ENCODE data around the gene CD58.
A peak's percentile ranks its signal among the peaks of the same experiment; 100 is the strongest.
"Not testable (repeated sequence)": the region's sequence is repeated elsewhere in the genome, so short reads cannot be mapped to it uniquely, and the experiment has no call there.

CD58 gene

DNA sequence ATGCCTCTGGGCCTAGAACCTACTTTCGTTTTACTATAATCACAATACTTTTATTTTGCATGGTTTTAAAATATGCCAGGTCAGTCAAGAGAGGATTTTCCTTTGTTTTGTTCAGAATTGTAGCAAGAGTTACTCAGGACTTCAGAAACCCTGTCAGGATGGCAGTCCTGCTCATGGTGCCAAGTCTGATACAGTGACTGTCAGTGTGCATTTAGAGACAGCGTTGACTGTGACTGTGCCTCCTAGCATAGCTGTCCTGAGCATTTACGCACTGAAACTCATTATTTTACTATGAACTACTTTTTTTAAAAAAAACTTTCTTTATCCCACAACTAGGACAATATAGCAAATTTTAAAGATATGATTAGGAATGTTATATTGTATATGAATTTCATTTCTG is 23.2 kb upstream of the CD58 start:
- not testable (repeated sequence) for DNase-seq (ENCODE audit: extremely low read depth in 1 of 2, low read depth in 1 of 2)

DNA sequence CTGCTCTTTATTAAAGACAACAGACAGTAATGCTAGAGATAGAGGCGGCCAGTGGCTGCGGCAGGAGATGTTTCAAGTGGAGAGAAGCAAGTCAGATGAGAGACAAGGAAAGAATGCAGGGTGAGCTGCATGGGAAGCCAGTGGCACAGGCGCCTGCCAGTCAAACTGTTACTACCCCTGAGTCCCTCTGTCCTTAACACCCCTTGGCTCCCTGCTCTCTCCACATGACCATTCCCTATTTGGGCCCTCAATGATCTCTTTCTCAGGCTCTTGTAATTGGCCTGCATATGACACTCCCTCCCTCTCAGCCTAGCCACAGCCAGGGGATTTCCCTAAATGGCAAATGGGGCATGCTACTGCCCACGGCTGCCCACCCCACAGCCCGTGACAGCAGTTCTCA is 22.6 kb upstream of the CD58 start:
- DNase-seq (ENCODE audit: extremely low read depth in 1 of 2, low read depth in 1 of 2): not testable (repeated sequence)

DNA sequence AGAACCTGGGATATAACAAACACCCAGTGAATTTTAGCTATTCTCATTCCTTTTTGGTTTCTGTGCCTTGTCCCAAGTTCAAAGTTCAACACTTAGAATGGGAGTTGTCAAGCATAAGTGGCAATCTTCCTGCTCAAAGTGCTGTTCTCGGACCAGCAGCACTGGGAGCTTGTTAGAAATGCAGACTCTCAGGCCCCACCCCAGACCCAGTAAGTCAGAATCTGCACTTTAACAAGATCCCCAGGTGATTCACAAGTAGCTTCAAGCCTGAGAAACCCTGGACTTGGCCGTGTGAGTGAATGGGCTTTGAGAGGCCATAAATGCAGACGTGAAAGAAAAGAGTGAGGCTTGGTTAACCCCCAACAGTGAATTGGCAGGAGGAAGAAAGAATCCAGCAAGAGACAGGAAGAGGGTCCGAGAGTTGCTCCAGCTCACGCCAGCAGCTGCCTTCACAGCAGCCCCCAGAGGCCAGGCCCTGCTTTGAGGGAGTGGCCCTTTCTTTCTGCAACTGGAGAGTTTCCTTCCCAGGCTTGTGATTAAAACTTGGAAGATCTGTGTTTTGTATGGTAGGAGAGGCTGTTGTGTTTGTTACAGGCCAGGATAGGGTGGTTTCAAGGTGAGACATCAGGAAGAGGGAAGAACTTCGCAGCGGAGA is 21.3 kb upstream of the CD58 start:
- DNase-seq (ENCODE audit: extremely low read depth in 1 of 2, low read depth in 1 of 2): not testable (repeated sequence)

DNA sequence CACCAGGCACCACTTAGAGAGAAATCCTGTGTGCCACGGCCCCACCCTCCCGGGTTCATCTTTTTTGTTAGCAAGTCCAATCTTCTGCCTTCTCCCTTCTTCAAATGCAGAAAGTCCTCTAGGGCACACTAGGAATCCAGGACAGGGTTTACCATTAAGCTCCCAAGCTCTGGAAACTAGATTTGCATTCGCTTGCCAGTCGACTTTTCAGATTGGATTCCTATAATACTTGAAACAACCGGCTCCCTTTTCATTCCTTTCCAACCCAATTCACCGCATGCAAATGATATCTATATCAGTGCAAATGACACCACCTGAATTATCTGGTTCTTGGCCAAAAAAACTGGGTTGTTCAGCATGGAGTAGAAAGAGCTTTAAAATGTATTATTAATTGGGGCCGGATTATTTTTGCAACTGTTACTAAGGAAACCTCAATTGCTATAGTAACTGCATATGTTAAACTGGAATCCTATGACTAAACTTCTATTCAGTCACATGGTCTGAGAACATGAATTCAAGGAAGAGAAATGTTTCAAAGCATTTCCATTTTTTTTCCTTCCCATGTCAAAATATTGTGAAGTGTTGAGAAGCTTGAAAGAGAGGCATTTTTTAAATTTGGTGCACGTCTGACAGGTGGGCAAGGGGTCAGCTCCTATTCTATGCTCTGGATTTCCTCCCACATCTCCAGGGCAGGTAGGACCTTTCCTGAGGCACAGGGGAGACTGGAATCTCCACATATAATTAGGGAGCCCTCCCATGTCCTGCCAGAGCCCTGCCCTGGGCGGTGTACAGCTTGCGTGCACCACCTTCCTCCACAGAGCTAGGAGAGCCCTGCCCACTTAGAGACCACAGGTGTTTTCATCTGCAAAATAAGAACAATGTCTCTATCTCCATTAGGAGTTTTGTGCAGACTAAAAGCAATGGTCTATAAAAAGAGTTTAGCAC is 20.5 kb upstream of the CD58 start:
- DNase-seq (ENCODE audit: extremely low read depth in 1 of 2, low read depth in 1 of 2): not testable (repeated sequence)

DNA sequence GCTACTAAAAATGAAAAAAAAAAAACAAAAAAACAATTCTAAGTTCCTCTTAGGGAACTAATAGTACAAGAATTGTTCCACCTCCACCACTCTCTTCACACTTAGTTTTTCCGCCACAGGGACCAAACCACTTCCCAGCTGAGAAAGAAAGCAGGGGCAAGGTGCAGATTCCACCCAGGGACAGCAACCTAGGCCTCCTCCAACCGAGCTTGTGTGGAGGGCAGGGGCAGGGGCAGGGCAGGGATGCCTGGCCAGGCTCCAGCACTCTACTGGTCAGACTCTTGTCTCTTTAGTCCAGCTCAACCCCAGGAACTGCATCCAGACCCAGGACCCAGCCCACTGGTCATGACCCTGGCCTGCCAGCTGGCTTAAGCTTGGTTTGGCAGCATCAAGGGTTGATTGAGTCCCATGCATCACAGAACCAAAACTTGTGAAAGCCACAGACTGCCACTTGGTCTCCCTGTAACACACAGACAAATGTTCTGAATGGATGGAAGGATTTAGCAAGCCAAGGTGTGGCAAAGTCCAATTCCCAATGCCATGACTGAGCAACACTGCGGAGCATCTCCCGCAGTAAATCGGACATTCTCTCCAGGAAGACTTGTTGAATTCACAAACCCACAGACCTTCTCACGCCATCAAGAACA is 19.7 kb upstream of the CD58 start:
- DNase-seq (ENCODE audit: extremely low read depth in 1 of 2, low read depth in 1 of 2): not testable (repeated sequence)

DNA sequence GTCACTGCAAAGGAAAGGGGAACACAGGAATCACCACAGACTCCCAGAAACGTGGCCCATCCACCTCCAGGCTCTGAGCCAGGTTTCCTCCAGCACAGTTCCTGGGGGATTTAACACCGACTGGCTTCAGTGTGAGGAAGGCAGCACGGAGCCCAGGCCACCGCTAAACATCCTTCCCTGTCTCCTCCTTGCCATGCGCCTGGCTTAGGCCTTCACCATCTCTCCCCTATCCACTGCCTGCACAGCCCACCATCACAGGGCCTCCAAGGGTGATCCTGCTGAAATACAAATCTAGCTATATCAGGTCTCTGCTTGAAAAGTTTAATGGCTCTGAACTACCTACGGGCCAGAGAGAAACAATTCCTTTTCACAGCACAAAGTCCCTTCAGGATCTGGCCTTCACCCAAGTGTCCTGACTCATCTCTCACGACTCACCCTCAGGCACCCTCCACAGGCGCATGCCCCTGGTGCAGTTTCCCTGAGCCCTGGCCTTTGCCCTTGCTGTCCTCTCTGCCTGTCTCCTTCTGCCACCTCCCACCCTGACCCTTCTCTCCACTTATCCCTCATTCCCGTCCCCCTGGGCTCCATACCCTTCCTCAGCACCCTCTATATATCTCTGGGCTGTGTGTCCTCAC is 18.4 kb upstream of the CD58 start:
- DNase-seq (ENCODE audit: extremely low read depth in 1 of 2, low read depth in 1 of 2): not testable (repeated sequence)

DNA sequence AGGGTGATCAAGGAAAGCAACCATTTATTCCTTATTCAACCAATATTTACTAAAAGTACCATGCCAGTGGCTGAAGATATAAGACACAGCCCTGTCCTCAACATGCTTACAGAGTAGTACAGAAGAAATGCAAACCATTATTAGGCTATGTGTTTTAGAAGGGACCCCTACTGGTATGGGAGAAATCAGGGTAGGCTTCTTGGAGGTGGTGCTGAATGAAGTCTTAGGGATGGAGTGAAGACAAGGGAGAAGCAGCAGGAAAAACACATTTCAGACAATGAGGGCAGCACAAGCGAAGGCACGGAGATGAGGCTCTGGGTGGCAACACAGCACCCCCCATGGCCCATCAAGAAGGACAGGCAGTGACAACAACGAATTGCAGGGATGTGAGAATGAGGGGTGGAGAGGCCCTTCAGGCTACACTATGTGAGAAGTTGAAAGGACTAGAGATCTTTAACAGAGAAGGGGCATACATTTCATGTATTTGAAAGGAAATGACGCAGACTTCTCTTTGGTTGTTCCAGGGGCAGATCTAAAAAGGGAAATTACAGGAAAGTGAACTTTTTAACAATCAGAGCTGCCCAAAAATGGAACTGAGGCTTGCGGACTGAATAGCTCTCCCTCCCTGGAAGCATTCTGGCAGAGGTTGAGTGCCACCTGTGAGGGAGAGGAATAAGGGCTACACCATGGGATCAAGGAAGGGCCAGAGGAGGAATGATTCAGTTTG is 16.8 kb upstream of the CD58 start:
- no peak for DNase-seq (ENCODE audit: extremely low read depth in 1 of 2, low read depth in 1 of 2)

DNA sequence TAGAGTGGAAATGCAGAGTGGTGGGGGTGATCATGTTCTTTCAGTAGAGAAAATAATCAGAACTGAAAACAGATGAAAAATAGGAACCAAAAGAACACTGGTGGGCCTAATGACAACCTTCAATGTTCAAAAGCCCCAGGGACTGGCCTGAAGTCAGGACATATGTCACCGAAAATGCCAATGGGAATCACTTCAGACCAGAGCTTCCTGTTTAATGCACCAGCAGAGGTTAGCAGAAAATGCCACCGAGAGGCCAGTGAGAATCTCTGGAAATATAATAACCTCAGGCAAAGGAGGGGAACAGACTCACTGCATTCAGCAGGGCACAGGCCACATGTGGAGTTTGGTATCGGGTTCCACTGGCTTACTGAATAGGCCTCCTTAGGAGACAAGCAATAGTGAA is 15.9 kb upstream of the CD58 start:
- no peak for DNase-seq (ENCODE audit: extremely low read depth in 1 of 2, low read depth in 1 of 2)

DNA sequence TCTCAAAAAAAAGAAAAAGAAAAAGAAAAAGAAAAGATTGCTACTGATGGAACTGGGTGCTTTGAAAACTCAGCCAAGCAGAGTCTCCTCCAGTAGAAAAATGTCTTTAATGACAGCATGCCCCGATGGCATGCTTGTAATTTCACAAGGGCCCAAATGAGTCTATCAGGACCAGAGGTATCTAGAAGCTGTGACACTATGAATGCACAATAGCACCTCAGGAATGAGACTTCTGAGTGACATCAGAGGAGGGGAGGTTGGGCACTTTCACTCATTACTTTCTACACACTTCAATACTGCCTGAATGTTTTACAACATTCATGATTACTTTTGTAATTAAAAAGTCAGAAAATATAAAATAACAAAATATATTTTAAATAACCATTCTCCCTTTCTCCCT is 15.1 kb upstream of the CD58 start:
- DNase-seq (ENCODE audit: extremely low read depth in 1 of 2, low read depth in 1 of 2): no peak

DNA sequence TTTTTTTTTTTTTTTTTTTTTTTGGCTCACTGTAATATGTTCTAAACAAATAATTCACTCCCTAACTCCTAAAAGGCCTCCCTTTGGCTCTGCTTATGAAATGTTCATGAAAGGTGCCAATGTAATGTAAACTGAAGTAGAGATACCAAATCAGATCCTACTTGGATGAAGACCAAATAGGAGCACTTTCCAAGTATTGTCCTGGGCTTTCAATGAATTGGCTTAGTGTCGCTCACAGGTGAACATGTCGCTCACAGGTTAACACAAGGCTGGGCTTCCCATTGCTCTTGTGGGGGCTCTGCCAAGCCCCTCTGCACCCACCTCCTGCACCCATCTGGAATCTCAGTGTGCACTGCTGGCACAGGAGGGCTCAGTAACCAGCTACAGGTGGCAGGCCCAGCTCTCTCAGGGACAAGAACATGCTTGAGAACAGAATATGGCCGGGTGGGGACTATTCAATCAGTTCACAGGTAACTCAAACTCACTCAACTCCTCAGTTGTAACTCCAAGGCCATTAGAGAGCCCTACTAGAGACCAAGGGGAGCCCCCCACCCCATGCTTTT is 10.6 kb upstream of the CD58 start:
- no peak for DNase-seq (ENCODE audit: extremely low read depth in 1 of 2, low read depth in 1 of 2)

DNA sequence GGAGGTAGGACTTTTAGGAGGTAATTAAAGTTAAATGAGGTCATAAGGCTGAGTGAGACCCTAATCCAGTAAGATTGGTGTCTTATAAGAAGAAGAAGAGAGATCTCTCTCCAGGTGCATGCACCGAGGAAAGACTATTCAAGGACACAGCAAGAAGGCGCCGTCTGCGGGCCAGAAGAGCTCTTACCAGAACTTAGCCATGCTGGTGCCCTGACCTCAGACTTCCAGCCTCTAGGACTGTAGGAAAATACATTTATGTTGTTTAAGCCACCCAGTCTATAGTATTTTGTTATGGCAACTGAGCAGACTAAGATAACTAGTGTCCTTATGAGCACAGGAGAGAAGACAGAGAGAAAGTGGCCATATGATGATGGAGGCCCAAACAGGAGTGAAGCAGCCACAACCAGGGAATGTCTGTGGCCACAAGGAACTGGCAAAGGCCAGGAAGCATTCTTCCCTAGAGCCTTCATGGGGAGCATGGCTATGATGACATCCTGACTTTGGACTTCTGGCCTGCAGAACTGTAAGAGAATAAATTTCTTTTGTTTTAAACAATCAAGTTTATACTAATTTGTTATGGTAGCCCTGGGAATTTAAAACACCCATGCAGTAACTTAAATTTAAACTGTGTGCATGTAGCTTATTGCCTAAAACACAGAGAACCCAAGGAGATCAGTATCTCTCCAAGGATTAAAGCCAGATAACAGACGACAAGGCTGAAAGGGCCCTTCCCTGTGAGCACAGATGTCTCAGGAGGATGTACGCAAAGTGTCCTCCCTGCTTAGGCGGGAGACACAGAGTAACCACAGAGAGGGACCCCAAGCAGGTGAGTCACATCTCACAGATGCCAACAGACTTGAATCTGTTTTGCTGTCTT is 9.9 kb upstream of the CD58 start:
- DNase-seq (ENCODE audit: extremely low read depth in 1 of 2, low read depth in 1 of 2): no peak

DNA sequence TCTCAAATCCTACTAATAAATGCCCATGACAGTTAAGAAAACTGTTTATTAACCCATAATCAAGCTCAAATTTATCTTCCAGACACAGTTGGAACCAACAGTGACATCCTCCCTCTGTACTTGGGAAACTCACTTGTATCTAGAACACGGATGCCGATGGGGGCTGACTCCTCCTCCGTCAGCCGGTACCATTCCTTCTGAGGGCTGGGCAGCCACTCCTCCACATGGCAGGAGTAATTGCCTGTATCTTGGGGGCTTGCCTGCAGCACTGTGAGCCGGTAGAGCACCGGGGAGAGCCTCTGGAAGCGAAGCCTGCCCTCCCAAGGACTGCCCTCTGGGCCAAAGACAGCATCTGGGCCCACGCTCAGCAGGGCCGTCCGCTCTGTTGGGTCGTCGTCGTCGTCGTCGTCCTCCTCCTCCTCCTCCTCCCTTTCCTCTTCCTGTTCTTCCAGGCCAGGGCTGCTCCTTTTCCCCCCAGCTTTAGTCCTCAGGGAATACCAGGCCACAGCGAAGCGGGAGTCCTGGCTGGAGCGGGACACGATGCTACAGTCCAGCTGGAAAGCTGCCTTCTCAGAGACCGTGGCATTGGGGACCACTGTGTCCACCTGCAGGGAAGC is 8.5 kb upstream of the CD58 start:
- DNase-seq (ENCODE audit: extremely low read depth in 1 of 2, low read depth in 1 of 2): no peak

DNA sequence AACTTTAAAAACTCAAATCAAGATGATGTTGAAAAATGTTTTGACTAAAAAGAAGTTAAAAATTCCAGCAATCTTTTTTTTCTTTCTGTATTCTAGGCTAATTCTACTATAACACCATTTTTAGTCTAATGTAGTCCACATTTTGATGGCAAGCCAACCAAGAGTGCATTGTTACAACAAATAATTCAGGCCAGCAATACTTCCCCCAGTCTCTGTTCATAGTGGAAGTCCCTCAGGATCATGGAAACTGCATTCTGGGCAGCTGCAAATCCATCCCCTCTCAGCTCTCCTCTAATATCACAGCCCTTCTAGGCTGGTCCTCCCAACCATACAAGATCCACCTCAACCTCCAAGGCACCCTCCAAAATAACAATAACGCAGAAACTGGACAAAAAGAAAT is 7.8 kb upstream of the CD58 start:
- no peak for DNase-seq (ENCODE audit: extremely low read depth in 1 of 2, low read depth in 1 of 2)

DNA sequence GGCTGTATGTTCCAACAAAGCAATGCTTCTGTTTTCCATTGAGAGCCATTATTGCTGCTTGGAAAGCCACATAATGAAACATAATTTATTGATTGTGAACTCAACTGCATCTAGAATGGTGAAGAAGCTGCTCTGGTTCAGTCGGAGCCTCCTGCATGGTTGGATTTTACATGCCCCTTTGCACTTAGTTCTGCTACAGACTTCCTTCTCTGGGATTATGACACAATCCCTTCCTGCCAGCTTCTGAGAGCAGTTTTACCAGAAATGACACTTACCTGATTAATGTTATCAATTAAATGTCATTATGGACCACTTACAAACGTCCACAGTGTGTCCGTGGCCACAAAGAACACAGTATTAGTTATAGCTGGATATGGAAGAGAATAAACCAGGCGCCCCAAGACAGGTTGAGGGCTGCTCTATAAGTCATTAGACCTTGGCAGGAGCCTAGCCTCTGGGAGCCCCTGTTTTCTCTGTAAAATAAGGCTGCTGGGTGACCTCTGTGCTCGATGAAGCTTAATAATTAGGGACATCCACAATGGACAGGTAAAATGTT is 7.0 kb upstream of the CD58 start:
- DNase-seq (ENCODE audit: extremely low read depth in 1 of 2, low read depth in 1 of 2): no peak

DNA sequence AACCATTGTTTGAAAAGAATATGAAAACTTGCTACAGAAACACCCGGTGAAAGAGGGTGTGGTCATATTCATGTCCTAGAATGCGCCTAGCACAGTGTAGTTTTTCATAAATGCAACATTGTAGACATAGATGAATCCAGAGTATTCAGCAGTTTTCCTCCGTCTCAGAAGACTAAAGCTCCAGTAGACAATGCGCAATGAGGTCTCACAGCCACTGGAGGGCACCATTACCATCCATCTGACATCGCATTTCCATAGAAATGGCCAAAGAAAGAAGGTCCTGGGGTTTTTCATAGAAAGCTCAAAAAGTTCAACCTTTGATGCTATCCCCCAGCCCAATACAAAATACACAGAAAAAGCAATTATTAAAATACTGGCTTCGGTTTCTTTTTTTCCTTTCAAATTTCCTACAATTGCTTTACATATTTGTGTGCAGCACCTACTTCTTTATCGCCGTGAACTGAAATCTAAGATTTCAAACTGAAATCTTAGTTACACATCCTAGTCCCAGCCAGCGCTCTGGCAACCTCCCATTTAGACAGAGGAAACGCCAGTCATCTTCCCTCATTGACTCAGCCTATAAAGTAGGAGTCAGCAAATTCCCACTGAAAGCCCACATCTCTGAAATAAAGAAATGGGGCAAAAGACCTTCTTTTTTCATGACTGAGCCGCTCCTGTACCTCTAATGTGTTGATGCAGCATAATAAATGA is 3.9 kb upstream of the CD58 start:
- DNase-seq (ENCODE audit: extremely low read depth in 1 of 2, low read depth in 1 of 2): peak in 1 of 2 donors; percentile 25

DNA sequence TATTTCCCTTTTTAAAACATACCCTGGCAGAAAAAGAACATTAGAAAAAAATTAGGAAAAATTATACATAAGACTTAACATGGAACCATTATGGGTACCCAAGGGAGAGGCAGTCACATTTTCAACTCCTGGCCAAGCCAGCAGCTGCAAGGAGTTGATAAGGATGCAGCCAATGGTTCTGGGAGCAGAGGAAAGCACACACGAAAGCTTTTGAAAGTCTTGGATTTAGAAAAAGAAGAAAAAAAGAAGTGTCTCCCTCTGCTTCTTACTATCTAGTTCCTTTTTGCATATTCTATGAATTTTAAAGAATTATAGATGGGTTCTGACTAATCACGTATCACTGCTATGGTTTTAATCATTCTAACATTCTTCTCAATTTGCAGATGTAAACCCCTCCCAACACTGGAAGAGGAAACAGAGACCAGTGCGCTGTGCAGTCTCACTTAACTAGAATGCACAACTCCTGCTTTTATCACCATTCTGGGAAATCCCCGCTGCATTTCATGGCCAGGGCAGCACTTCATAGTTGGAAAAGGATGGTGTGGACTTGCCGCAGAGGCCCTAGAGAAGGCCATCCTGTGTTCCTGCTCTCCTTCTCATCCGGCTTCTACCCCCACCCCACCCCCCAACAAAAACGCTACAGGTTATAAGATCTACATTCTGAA is 2.7 kb upstream of the CD58 start:
- no peak for DNase-seq (ENCODE audit: extremely low read depth in 1 of 2, low read depth in 1 of 2)

DNA sequence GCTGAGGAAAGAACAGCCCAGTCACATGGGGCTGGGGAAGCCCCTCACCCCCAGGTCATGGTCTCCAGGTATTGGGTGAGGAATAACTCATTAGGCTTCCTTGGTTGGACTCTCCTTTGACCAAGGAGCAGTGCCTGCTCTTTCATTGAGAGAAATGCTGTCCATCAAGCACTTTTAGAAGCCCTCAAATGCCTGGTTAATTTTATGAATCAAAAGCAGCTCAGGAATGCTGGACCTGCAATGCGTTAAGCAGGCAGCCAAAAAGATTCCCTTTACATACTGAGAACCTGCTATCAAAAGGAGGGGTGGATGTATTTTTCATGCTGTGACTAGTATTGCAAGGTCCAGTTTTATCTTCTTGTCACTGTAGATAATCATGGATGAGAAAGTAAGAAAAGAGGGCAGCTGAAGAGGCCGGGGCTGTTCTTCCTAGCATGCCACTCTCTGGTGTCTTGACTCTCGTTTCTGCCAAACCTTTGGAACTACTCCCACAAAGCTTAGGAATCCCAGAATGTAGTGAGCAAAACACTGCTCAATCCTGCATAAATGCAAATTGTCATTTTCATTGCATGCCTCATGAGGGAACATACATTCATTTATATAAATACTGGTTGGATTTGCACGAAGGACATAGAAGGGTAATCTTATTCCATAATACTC is 2.1 kb upstream of the CD58 start:
- DNase-seq (ENCODE audit: extremely low read depth in 1 of 2, low read depth in 1 of 2): no peak

All from activated CD8-positive, alpha-beta memory T cell treated with anti-CD3 and anti-CD28 coated beads for 1 hour (primary cell).